Naive thymus-derived CD4-positive, alpha-beta T cell (primary cell): Measurements from ENCODE around the gene HDHD3. TPM values are rescaled to one million over a fixed set of nuclear protein-coding genes. Genes with fewer than 3 reads are reported as not detected.

Source experiments
- ATAC-seq: fragments of 150-1000 bp; cut with Tn5 transposase; 2 replicates; pipeline ENCODE4 v1.10.0; 2021; ENCODE audit warnings: mild to moderate bottlenecking, moderate library complexity
- CTCF ChIA-PET: fragments of 350-600 bp; sonication (Branson Sonifier 250); formaldehyde crosslinking; loops from one replicate; lab custom pipeline; 2021; ENCODE audit warnings: antibody characterized with exemption; lab: Charles Lee
- POLR2A ChIA-PET: fragments of 350-600 bp; sonication (Branson Sonifier 250); formaldehyde crosslinking; loops from one replicate; lab custom pipeline; 2021; ENCODE audit warnings: antibody characterized with exemption, inconsistent platforms; lab: Charles Lee
- DNase-seq, 9 donors: peaks; one replicate each; pipeline versions ENCODE4 v3.0.0 to v3.0.0-alpha.2; 2020 to 2022; ENCODE audit warnings: mixed read lengths in 1 of 9
- H3K27ac ChIP-seq: one replicate; pipeline ENCODE4 v1.7.0; 2013; ENCODE audit warnings: mild to moderate bottlenecking, low read depth, low read length, moderate library complexity
- H3K27me3 ChIP-seq, 2 donors: one replicate each; pipeline ENCODE4 v1.7.0; 2013; ENCODE audit warnings: low read length in 2 of 2, mild to moderate bottlenecking in 2 of 2, moderate library complexity in 2 of 2; ENCODE audit not compliant: control insufficient read depth in 2 of 2, insufficient read depth in 2 of 2
- H3K36me3 ChIP-seq, 3 experiments: 1 replicate in 2 of 3; 2 replicates in 1 of 3; pipeline ENCODE4 v1.7.0; 2013; ENCODE audit warnings: low read length in 3 of 3, mild to moderate bottlenecking in 3 of 3, moderate library complexity in 1 of 3; ENCODE audit not compliant: insufficient read depth in 3 of 3, control insufficient read depth in 2 of 3
- H3K4me1 ChIP-seq, 2 donors: one replicate each; pipeline ENCODE4 v1.7.0; 2013; ENCODE audit warnings: low read length in 2 of 2, mild to moderate bottlenecking in 2 of 2, moderate library complexity in 1 of 2; ENCODE audit not compliant: control insufficient read depth in 2 of 2, insufficient read depth in 2 of 2
- H3K4me3 ChIP-seq: 2 replicates; pipeline ENCODE4 v1.7.0; 2013; ENCODE audit warnings: mild to moderate bottlenecking, low read length
- H3K9me3 ChIP-seq, 3 experiments: 1 replicate in 2 of 3; 2 replicates in 1 of 3; pipeline ENCODE4 v1.7.0; 2013; ENCODE audit warnings: low read length in 3 of 3; ENCODE audit not compliant: control insufficient read depth in 2 of 3
- H3K27ac Mint-ChIP-seq, 9 donors: one replicate each; pipeline ENCODE4 v1.8.0; 2020 to 2022; ENCODE audit warnings: mixed read lengths in 9 of 9, mild to moderate bottlenecking in 8 of 9, moderate library complexity in 5 of 9, inconsistent platforms in 2 of 9
- H3K27me3 Mint-ChIP-seq, 5 donors: one replicate each; pipeline ENCODE4 v1.8.0; 2021 to 2022; ENCODE audit warnings: mixed read lengths in 5 of 5, mild to moderate bottlenecking in 1 of 5
- H3K36me3 Mint-ChIP-seq, 5 donors: one replicate each; pipeline ENCODE4 v1.8.0; 2020 to 2022; ENCODE audit warnings: mixed read lengths in 5 of 5, mild to moderate bottlenecking in 3 of 5, inconsistent platforms in 1 of 5
- H3K4me1 Mint-ChIP-seq, 7 donors: one replicate each; pipeline ENCODE4 v1.8.0; 2020 to 2022; ENCODE audit warnings: mixed read lengths in 7 of 7, mild to moderate bottlenecking in 3 of 7, inconsistent platforms in 1 of 7
- H3K4me3 Mint-ChIP-seq, 10 donors: one replicate each; pipeline ENCODE4 v1.8.0; 2020 to 2022; ENCODE audit warnings: mild to moderate bottlenecking in 10 of 10, mixed read lengths in 10 of 10, moderate library complexity in 6 of 10, inconsistent platforms in 2 of 10
- H3K9me3 Mint-ChIP-seq, 11 donors: one replicate each; pipeline ENCODE4 v1.8.0; 2020 to 2022; ENCODE audit warnings: mixed read lengths in 11 of 11, mild to moderate bottlenecking in 4 of 11, inconsistent platforms in 1 of 11, moderate library complexity in 1 of 11
- intact Hi-C, 2 donors: fragments of 100-400 bp; cut with micrococcal nuclease; formaldehyde crosslinking; loops; one replicate each; pipeline ENCODE4 v1.15.1; 2023
- polyA plus RNA-seq, 2 donors: library from polyadenylated mRNA; unstranded; fragments of 300-500 nt; fragmentation: Illumina TruSeq; gene quantifications; one replicate each; pipeline ENCODE4 v1.2.3, GENCODE V29; 2021
- total RNA-seq, 6 experiments: library from RNA in 5 of 6; stranded (reverse) in 5 of 6; gene quantifications; 1 replicate in 5 of 6; 2 replicates in 1 of 6; pipeline ENCODE4 v1.2.3 and lab custom pipeline; 2021 to 2026

HDHD3 gene
- total and polyA plus RNA-seq, 7 experiments from 2014 or later: 11.3 to 52.8 (median 26.4) TPM

- no peak overlapping the region for H3K4me3 Mint-ChIP-seq
- intact Hi-C loops: no loop called here
These were observed 18.4 kb upstream of the HDHD3 start for GRCh38 chr9:113395000-113395861.

GRCh38 chr9:113393281-113393680 lies 16.5 kb upstream of the HDHD3 start:
- ChIA-PET POLR2A (no interaction called here), CTCF (no interaction called here)
- Histone ChIP-seq H3K27me3 (no peaks in the 10 kb centered on the region), H3K4me3 (no peak overlapping the region), H3K27ac (no peak overlapping the region), H3K4me1 (no peaks in the 10 kb centered on the region), H3K9me3 (no peaks in the 10 kb centered on the region), H3K36me3 (peaks cover 0 to 52% (median 11%) of the 10 kb centered on the region in 3 experiments)
- intact Hi-C loops: no loop called here
- DNase-seq: no peak
- Mint-ChIP-seq H3K4me3 (no peak overlapping the region), H3K27ac (no peak overlapping the region), H3K9me3 (no peaks in the 10 kb centered on the region), H3K36me3 (peaks cover 0 to 29% (median 11%) of the 10 kb centered on the region in 5 donors), H3K27me3 (no peaks in the 10 kb centered on the region), H3K4me1 (peaks cover 0 to 17% (median 6%) of the 10 kb centered on the region in 7 donors)
- no peak for ATAC-seq

More at GRCh38 chr9:113395000-113395861, 18.4 kb upstream of the HDHD3 start:
- POLR2A ChIA-PET: interaction anchor here (1.0 to 1.6 kb wide), 2 partner anchors 15 to 19 kb away, joined by 3 to 5 read pairs; partner anchors contain the start of genes C9orf43, HDHD3 and POLE3
- H3K4me1 ChIP-seq: peaks cover 4% of the 10 kb centered on the region in 2 donors
- Mint-ChIP-seq H3K4me1 (peaks cover 15 to 29% (median 18%) of the 10 kb centered on the region in 7 donors), H3K9me3 (no peaks in the 10 kb centered on the region), H3K36me3 (peaks cover 0 to 18% (median 5%) of the 10 kb centered on the region in 5 donors), H3K27me3 (no peaks in the 10 kb centered on the region), H3K27ac (no peak overlapping the region)
- H3K9me3 ChIP-seq: no peaks in the 10 kb centered on the region
- H3K27me3 ChIP-seq: no peaks in the 10 kb centered on the region
- H3K4me3 ChIP-seq: no peak overlapping the region
- DNase-seq (no peak), ATAC-seq (no peak)
- H3K36me3 ChIP-seq: peaks cover 0 to 33% (median 7%) of the 10 kb centered on the region in 3 experiments
- CTCF ChIA-PET: no interaction called here
- H3K27ac ChIP-seq: no peak overlapping the region

GRCh38 chr9:113391917-113392316 lies 15.1 kb upstream of the HDHD3 start:
- intact Hi-C loops: no loop called here
- Mint-ChIP-seq H3K36me3 (peaks cover 5 to 43% (median 19%) of the 10 kb centered on the region in 5 donors), H3K4me3 (no peak overlapping the region), H3K27ac (no peak overlapping the region), H3K4me1 (peaks cover 0 to 12% (median 6%) of the 10 kb centered on the region in 7 donors), H3K9me3 (no peaks in the 10 kb centered on the region), H3K27me3 (no peaks in the 10 kb centered on the region)
- CTCF ChIA-PET: no interaction called here
- no peak overlapping the region for H3K4me3 ChIP-seq
- H3K27me3 ChIP-seq: no peaks in the 10 kb centered on the region
- no peak for DNase-seq
- no peak overlapping the region for H3K27ac ChIP-seq
- peaks cover 0 to 65% (median 19%) of the 10 kb centered on the region in 3 experiments for H3K36me3 ChIP-seq
- no peaks in the 10 kb centered on the region for H3K4me1 ChIP-seq
- ATAC-seq: no peak
- no peaks in the 10 kb centered on the region for H3K9me3 ChIP-seq
- POLR2A ChIA-PET: no interaction called here

GRCh38 chr9:113390192-113390960 lies 13.6 kb upstream of the HDHD3 start:
- ChIA-PET POLR2A (no interaction called here), CTCF (interaction anchor here (1.0 kb wide), 1 partner anchor 116 kb away, joined by 3 read pairs; no protein-coding TSS in a partner anchor)
- Histone ChIP-seq H3K9me3 (no peaks in the 10 kb centered on the region), H3K27ac (no peak overlapping the region), H3K4me3 (no peak overlapping the region), H3K27me3 (no peaks in the 10 kb centered on the region), H3K4me1 (no peaks in the 10 kb centered on the region), H3K36me3 (peaks cover 0 to 68% (median 25%) of the 10 kb centered on the region in 3 experiments)
- ATAC-seq: no peak
- Mint-ChIP-seq H3K4me1 (peaks cover 0 to 5% (median 3%) of the 10 kb centered on the region in 7 donors), H3K9me3 (no peaks in the 10 kb centered on the region), H3K27ac (no peak overlapping the region), H3K27me3 (no peaks in the 10 kb centered on the region), H3K36me3 (peaks cover 5 to 53% (median 25%) of the 10 kb centered on the region in 5 donors), H3K4me3 (no peak overlapping the region)
- intact Hi-C loops: no loop called here
- no peak for DNase-seq

GRCh38 chr9:113389451-113389850 lies 12.7 kb upstream of the HDHD3 start:
- no peaks in the 10 kb centered on the region for H3K9me3 Mint-ChIP-seq
- CTCF ChIA-PET: interaction anchor here (1.0 kb wide), 1 partner anchor 115 kb away, joined by 3 read pairs; no protein-coding TSS in a partner anchor

GRCh38 chr9:113388833-113389232 lies 12.0 kb upstream of the HDHD3 start:
- ATAC-seq (no peak), DNase-seq (no peak)
- ChIA-PET POLR2A (no interaction called here), CTCF (no interaction called here)
- Histone ChIP-seq H3K27ac (no peak overlapping the region), H3K9me3 (no peaks in the 10 kb centered on the region), H3K4me3 (no peak overlapping the region), H3K4me1 (no peaks in the 10 kb centered on the region), H3K36me3 (peaks cover 0 to 66% (median 25%) of the 10 kb centered on the region in 3 experiments), H3K27me3 (no peaks in the 10 kb centered on the region)
- Mint-ChIP-seq H3K9me3 (no peaks in the 10 kb centered on the region), H3K27me3 (no peaks in the 10 kb centered on the region), H3K4me3 (no peak overlapping the region), H3K27ac (no peak overlapping the region), H3K36me3 (peaks cover 5 to 55% (median 22%) of the 10 kb centered on the region in 5 donors), H3K4me1 (peaks cover 0 to 4% (median 0%) of the 10 kb centered on the region in 7 donors)
- intact Hi-C loops: no loop called here

More at GRCh38 chr9:113389451-113389850, 12.7 kb upstream of the HDHD3 start:
- intact Hi-C loops: no loop called here
- DNase-seq (no peak), ATAC-seq (no peak)
- Histone ChIP-seq H3K36me3 (peaks cover 0 to 66% (median 25%) of the 10 kb centered on the region in 3 experiments), H3K9me3 (no peaks in the 10 kb centered on the region), H3K4me3 (no peak overlapping the region), H3K4me1 (no peaks in the 10 kb centered on the region), H3K27ac (no peak overlapping the region), H3K27me3 (no peaks in the 10 kb centered on the region)
- Mint-ChIP-seq H3K27ac (no peak overlapping the region), H3K27me3 (no peaks in the 10 kb centered on the region), H3K4me3 (no peak overlapping the region), H3K4me1 (peaks cover 0 to 4% (median 0%) of the 10 kb centered on the region in 7 donors), H3K36me3 (peaks cover 5 to 55% (median 22%) of the 10 kb centered on the region in 5 donors)
- POLR2A ChIA-PET: no interaction called here
